Measurements from ENCODE around the gene LTBP1. TPM values are rescaled to one million over a fixed set of nuclear protein-coding genes. Genes with fewer than 3 reads are reported as not detected.

LTBP1 gene
- total RNA-seq, 1 experiment from 2014 or later = 28.5 TPM

GRCh38 chr2:32947484-32948143 lies 861 bp downstream of the LTBP1 start:
- peaks cover 8% of the 10 kb centered on the region for H3K27me3 Mint-ChIP-seq (ENCODE audit: low read depth)
- H3K4me3 Mint-ChIP-seq = peak overlapping the region; percentile 76 to 79
- TF ChIP-seq CTCF (conservative IDR thresholded peaks at IDR 0.05) = no peak
- Histone ChIP-seq H3K14ac (ENCODE audit: insufficient read depth, low read length) (peak overlapping the region; percentile 83; the same call in 1 of the 2 replicates), H2BK20ac (ENCODE audit: low read depth, low read length, poor library complexity, severe bottlenecking) (no peak overlapping the region), H3K4me2 (ENCODE audit: insufficient read depth, insufficient read length, low read length) (peak overlapping the region; percentile 53), H2BK5ac (ENCODE audit: insufficient read length, low read length) (no peak overlapping the region), H2BK12ac (ENCODE audit: insufficient read length, low read depth, low read length) (no peak overlapping the region), H3K9me3 (ENCODE audit: control insufficient read depth, low read depth, low read length) (no peaks in the 10 kb centered on the region), H2BK120ac (ENCODE audit: low read depth, low read length, poor library complexity, severe bottlenecking) (no peak overlapping the region), H2AFZ (ENCODE audit: low read length) (no peak overlapping the region), H3K23me2 (ENCODE audit: insufficient read length, low read depth, low read length, poor library complexity, severe bottlenecking) (peaks cover 3% of the 10 kb centered on the region), H3K27ac (ENCODE audit: insufficient read length, low read depth, low read length) (no peak overlapping the region), H4K5ac (ENCODE audit: insufficient read length, low read depth, low read length) (no peak overlapping the region), H2BK15ac (ENCODE audit: low read depth, low read length) (no peak overlapping the region), H3K4ac (ENCODE audit: low read depth, low read length) (no peak overlapping the region), H3K56ac (ENCODE audit: insufficient read length, low read depth, low read length) (no peak overlapping the region), H2AK5ac (ENCODE audit: insufficient read length, low read length) (no peak overlapping the region), H4K8ac (replicated peaks; ENCODE audit: insufficient read length, low read depth, low read length) (no peak overlapping the region), H3K27me3 (ENCODE audit: insufficient read depth, low read length) (no peaks in the 10 kb centered on the region), H3K79me1 (ENCODE audit: insufficient read depth, low read depth, low read length, poor library complexity, severe bottlenecking) (no peaks in the 10 kb centered on the region), H4K20me1 (ENCODE audit: control insufficient read depth, insufficient read depth, insufficient read length) (no peaks in the 10 kb centered on the region), H3K9ac (ENCODE audit: extremely low read depth, insufficient read length, low read length) (peak overlapping the region; percentile 24), H4K91ac (ENCODE audit: insufficient read length, low read depth, low read length) (no peak overlapping the region), H3T11ph (ENCODE audit: low read length) (no peak overlapping the region), H3K4me1 (ENCODE audit: insufficient read depth, low read length) (peaks cover 2% of the 10 kb centered on the region; the same call in 1 of the 2 replicates), H3K23ac (ENCODE audit: insufficient read length, low read depth, low read length) (no peak overlapping the region), H3K79me2 (ENCODE audit: insufficient read depth, low read length) (no peaks in the 10 kb centered on the region), H3K18ac (ENCODE audit: insufficient read length, low read depth, low read length) (no peak overlapping the region)
- H3K27ac Mint-ChIP-seq = no peak overlapping the region
- H3K9me3 Mint-ChIP-seq = peaks cover 0 to 3% of the 10 kb centered on the region in 2 experiments; a peak in 2 of 5 replicates
- peaks cover 0 to 5% (median 0%) of the 10 kb centered on the region in 3 experiments; a peak in 4 of 7 replicates for H3K36me3 Mint-ChIP-seq (ENCODE audit: insufficient read depth in 1 of 3, low read depth in 3 of 3)
- WGBS (ENCODE audit: extremely low coverage, insufficient read length, low lambda C conversion rate) = no CpG with 5 or more reads among the region's 75 CpGs
- peak; percentile 73 for DNase-seq
- H3K4me1 Mint-ChIP-seq = peaks cover 24 to 26% of the 10 kb centered on the region in 2 experiments
